ENCODE measurements around the gene TSN. TPM values are rescaled to one million over a fixed set of nuclear protein-coding genes. Genes with fewer than 3 reads are reported as not detected.

The TSN gene
- total and polyA plus RNA-seq, 9 of the 15 experiments (the other 6 are each of a cell fraction or from before 2014, with no cell fraction given) = 63.2 to 152 (median 95.2) TPM

- no peak for TF ChIP-seq ATF3 (IDR thresholded peaks at IDR 0.05)
- no peak for TF ChIP-seq ATF3 (CRISPR knock-in tag; conservative IDR thresholded peaks at IDR 0.05)
- peak; percentile 51 for TF ChIP-seq CBFA2T2 (conservative IDR thresholded peaks at IDR 0.05)
- no peak for TF ChIP-seq IRF1 (CRISPR knock-in tag; IDR thresholded peaks at IDR 0.05; ENCODE audit: borderline replicate concordance)
- TF ChIP-seq MCM5 (IDR thresholded peaks at IDR 0.05; ENCODE audit: low read depth) = no peak
- no peak for TF ChIP-seq CTCFL (IDR thresholded peaks at IDR 0.05; ENCODE audit: borderline replicate concordance, insufficient read depth, low read depth, low read length, poor library complexity, severe bottlenecking)
- TF ChIP-seq JUND (IDR thresholded peaks at IDR 0.05; ENCODE audit: borderline replicate concordance, low read depth, low read length) = peak; percentile 62
- peak; percentile 48; the same call in 1 of the 3 replicates for TF ChIP-seq JUND (tag; IDR thresholded peaks at IDR 0.05; ENCODE audit: borderline replicate concordance, low read depth, low read length)
- TF ChIP-seq ZNF134 (CRISPR knock-in tag; conservative IDR thresholded peaks at IDR 0.05) = no peak
- peak; percentile 97 for TF ChIP-seq NFE2 (IDR thresholded peaks at IDR 0.05; ENCODE audit: low read depth)
- TF ChIP-seq BHLHE40 (IDR thresholded peaks at IDR 0.05; ENCODE audit: low read length) = peak; percentile 69
- no peak for TF ChIP-seq ZNF707 (CRISPR knock-in tag; conservative IDR thresholded peaks at IDR 0.05)
- peak; percentile 50; the same call in 1 of the 2 replicates for TF ChIP-seq ZFX (CRISPR knock-in tag; IDR thresholded peaks at IDR 0.05)
- TF ChIP-seq NR2C1 (IDR thresholded peaks at IDR 0.05) = no peak
- 0 out of 2 replicates have a peak, but pooled peaks have one; percentile 31 for TF ChIP-seq NR2C1 (tag; IDR thresholded peaks at IDR 0.05)
- no peak for TF ChIP-seq ZNF764 (CRISPR knock-in tag; IDR thresholded peaks at IDR 0.05; ENCODE audit: low read depth)
- TF ChIP-seq ZNF212 (CRISPR knock-in tag; IDR thresholded peaks at IDR 0.05) = no peak
- TF ChIP-seq USF1 (CRISPR knock-in tag; IDR thresholded peaks at IDR 0.05) = peak; percentile 97
- TF ChIP-seq PHB (CRISPR knock-in tag; IDR thresholded peaks at IDR 0.05) = no peak
- TF ChIP-seq ZNF511 (CRISPR knock-in tag; IDR thresholded peaks at IDR 0.05) = no peak
- peak; percentile 97 for TF ChIP-seq NKRF (IDR thresholded peaks at IDR 0.05; ENCODE audit: borderline replicate concordance)
- no peak for TF ChIP-seq ZZZ3 (IDR thresholded peaks at IDR 0.05)
Measured at GRCh38 chr2:121755237-121756111, at the start of gene TSN (continued).
